ENCODE data around the gene PXMP4. TPM values are rescaled to one million over a fixed set of nuclear protein-coding genes. Genes with fewer than 3 reads are reported as not detected.

PXMP4 gene
- polyA plus RNA-seq, 1 donor (not counting 4 experiments of a cell fraction or from before 2014, with no cell fraction given) = 3.2 TPM

DNA sequence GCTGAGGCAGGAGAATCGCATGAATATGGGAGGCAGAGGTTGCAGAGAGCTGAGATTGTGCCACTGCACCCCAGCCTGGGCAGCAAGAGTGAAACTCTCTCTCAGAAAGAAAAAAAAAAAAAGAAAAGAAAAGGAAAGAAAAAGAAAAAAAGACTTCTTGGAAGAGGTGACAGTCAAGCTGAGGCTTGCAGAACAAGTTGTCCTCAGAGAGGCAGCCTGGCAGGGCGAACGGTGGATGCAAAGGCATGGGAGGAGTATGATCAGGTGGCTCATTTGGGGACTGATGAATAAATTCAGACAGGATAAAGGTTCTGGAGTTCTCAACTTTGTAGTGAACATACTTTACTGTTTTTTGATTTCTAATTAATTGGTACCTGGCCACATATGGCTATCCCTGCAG, 24.1 kb upstream of the PXMP4 start:
- H2AFZ ChIP-seq (ENCODE audit: control insufficient read depth, low read length) = no peak overlapping the region
- no peak for DNase-seq (ENCODE audit: low read depth, low spot score)
- H3K9me3 ChIP-seq (ENCODE audit: control insufficient read depth, low read depth, low read length) = no peaks in the 10 kb centered on the region
- no peak overlapping the region for H3K9ac ChIP-seq (ENCODE audit: control insufficient read depth, extremely low read depth, insufficient read depth, low read length)
- H3K27me3 ChIP-seq (ENCODE audit: control insufficient read depth, extremely low read depth, insufficient read depth, low read length) = no peaks in the 10 kb centered on the region
- peaks cover 2 to 3% of the 10 kb centered on the region in 2 experiments for H3K36me3 ChIP-seq (ENCODE audit: control insufficient read depth in 2 of 2, extremely low read depth in 1 of 2, insufficient read depth in 2 of 2, low read length in 2 of 2)
- H4K20me1 ChIP-seq (ENCODE audit: control insufficient read depth, extremely low read depth, insufficient read depth, low read length) = no peaks in the 10 kb centered on the region
- dilution Hi-C loops (cut with MboI; ENCODE audit: extremely low pct_ligation_motif_present, low sequenced_read_pairs) = no loop called here
- H3K79me2 ChIP-seq (ENCODE audit: control insufficient read depth, insufficient read depth, low read length) = no peaks in the 10 kb centered on the region
- no peak overlapping the region for H3K4me3 ChIP-seq (ENCODE audit: control insufficient read depth in 2 of 3, extremely low read depth in 1 of 3, insufficient read depth in 2 of 3, low read depth in 1 of 3, low read length in 3 of 3)
- no peak overlapping the region for H3K27ac ChIP-seq (ENCODE audit: control insufficient read depth, insufficient read depth, low read length)
- H3K9me1 ChIP-seq (ENCODE audit: control insufficient read depth, extremely low read depth, insufficient read depth, low read length) = no peaks in the 10 kb centered on the region
- no peak for TF ChIP-seq EZH2 (IDR thresholded peaks at IDR 0.05; ENCODE audit: low read length)
- TF ChIP-seq, protein P1, sequence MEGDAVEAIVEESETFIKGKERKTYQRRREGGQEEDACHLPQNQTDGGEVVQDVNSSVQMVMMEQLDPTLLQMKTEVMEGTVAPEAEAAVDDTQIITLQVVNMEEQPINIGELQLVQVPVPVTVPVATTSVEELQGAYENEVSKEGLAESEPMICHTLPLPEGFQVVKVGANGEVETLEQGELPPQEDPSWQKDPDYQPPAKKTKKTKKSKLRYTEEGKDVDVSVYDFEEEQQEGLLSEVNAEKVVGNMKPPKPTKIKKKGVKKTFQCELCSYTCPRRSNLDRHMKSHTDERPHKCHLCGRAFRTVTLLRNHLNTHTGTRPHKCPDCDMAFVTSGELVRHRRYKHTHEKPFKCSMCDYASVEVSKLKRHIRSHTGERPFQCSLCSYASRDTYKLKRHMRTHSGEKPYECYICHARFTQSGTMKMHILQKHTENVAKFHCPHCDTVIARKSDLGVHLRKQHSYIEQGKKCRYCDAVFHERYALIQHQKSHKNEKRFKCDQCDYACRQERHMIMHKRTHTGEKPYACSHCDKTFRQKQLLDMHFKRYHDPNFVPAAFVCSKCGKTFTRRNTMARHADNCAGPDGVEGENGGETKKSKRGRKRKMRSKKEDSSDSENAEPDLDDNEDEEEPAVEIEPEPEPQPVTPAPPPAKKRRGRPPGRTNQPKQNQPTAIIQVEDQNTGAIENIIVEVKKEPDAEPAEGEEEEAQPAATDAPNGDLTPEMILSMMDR (optimal IDR thresholded peaks at IDR 0.05 in 1 of 3, IDR thresholded peaks at IDR 0.05 in 1 of 3, conservative IDR thresholded peaks at IDR 0.05 in 1 of 3; ENCODE audit: extremely low read depth in 1 of 3, insufficient read depth in 2 of 3, low read length in 3 of 3) = no peak
- peaks cover 8% of the 10 kb centered on the region for H3K4me1 ChIP-seq (ENCODE audit: control insufficient read depth, extremely low read depth, insufficient read depth, low read length)
- no peak overlapping the region for H3K4me2 ChIP-seq (ENCODE audit: control insufficient read depth, extremely low read depth, insufficient read depth, low read depth, low read length)
- no peak for FAIRE-seq

DNA sequence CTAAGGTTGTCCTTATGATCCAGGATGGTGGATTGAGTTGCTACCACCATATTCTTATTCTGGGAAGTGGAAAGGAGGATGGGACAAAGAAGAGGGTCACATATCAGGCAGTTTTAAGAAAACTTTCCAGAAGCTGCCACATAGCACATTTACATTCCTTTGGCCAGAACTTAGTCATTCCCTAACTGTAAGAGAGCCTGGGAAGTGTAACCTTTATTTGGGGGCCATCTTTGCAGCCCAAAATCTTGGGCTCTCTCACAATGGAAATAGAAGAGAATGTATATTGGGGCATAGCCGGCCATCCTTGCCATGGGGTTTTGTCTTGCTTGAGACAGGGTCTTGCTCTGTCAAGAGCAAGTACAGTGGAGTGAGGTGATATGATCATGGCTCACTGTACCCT, 20.1 kb upstream of the PXMP4 start:
- H2AFZ ChIP-seq (ENCODE audit: control insufficient read depth, low read length) = no peak overlapping the region
- H3K9me1 ChIP-seq (ENCODE audit: control insufficient read depth, extremely low read depth, insufficient read depth, low read length) = no peaks in the 10 kb centered on the region
- H3K27ac ChIP-seq (ENCODE audit: control insufficient read depth, insufficient read depth, low read length) = no peak overlapping the region
- FAIRE-seq = no peak
- no peak for TF ChIP-seq EZH2 (IDR thresholded peaks at IDR 0.05; ENCODE audit: low read length)
- TF ChIP-seq, protein P1 (optimal IDR thresholded peaks at IDR 0.05 in 1 of 3, IDR thresholded peaks at IDR 0.05 in 1 of 3, conservative IDR thresholded peaks at IDR 0.05 in 1 of 3; ENCODE audit: extremely low read depth in 1 of 3, insufficient read depth in 2 of 3, low read length in 3 of 3) = no peak
- H3K4me3 ChIP-seq (ENCODE audit: control insufficient read depth in 2 of 3, extremely low read depth in 1 of 3, insufficient read depth in 2 of 3, low read depth in 1 of 3, low read length in 3 of 3) = no peak overlapping the region
- no peaks in the 10 kb centered on the region for H3K27me3 ChIP-seq (ENCODE audit: control insufficient read depth, extremely low read depth, insufficient read depth, low read length)
- H3K4me2 ChIP-seq (ENCODE audit: control insufficient read depth, extremely low read depth, insufficient read depth, low read depth, low read length) = no peak overlapping the region
- H3K79me2 ChIP-seq (ENCODE audit: control insufficient read depth, insufficient read depth, low read length) = no peaks in the 10 kb centered on the region
- H3K9me3 ChIP-seq (ENCODE audit: control insufficient read depth, low read depth, low read length) = peaks cover 6% of the 10 kb centered on the region
- H3K4me1 ChIP-seq (ENCODE audit: control insufficient read depth, extremely low read depth, insufficient read depth, low read length) = peaks cover 3% of the 10 kb centered on the region
- no peak overlapping the region for H3K9ac ChIP-seq (ENCODE audit: control insufficient read depth, extremely low read depth, insufficient read depth, low read length)
- DNase-seq (ENCODE audit: low read depth, low spot score) = no peak
- H4K20me1 ChIP-seq (ENCODE audit: control insufficient read depth, extremely low read depth, insufficient read depth, low read length) = no peaks in the 10 kb centered on the region
- dilution Hi-C loops (cut with MboI; ENCODE audit: extremely low pct_ligation_motif_present, low sequenced_read_pairs) = no loop called here
- peaks cover 1 to 4% of the 10 kb centered on the region in 2 experiments for H3K36me3 ChIP-seq (ENCODE audit: control insufficient read depth in 2 of 2, extremely low read depth in 1 of 2, insufficient read depth in 2 of 2, low read length in 2 of 2)
